NOMO-1 treated with dmso at 0.1 percent for 144 hours (cell line): ENCODE measurements around the gene LPA.
"Not testable (repeated sequence)": the region's sequence is repeated elsewhere in the genome, so short reads cannot be mapped to it uniquely, and the experiment has no call there.

Experiments
- DNase-seq: peaks from one replicate; lab custom pipeline; 2025; ENCODE audit not compliant: unreplicated experiment; lab: John Stamatoyannopoulos, UW

The LPA gene

GRCh38 chr6:160664198-160664597, at the start of gene LPA:
TSS of gene LPA (minus strand) at chr6:160664275. CDS start at chr6:160664214, 61 bp downstream.
- not testable (repeated sequence) for DNase-seq

GRCh38 chr6:160708993-160709392, 44.9 kb upstream of the LPA start:
- not testable (repeated sequence) for DNase-seq

- not testable (repeated sequence) for DNase-seq
These were observed 40.6 kb upstream of the LPA start for GRCh38 chr6:160704688-160705087.

- not testable (repeated sequence) for DNase-seq
These were observed 38.0 kb upstream of the LPA start, which contains the start of gene PLG for GRCh38 chr6:160701918-160702680. TSS of gene PLG (plus strand) at chr6:160702244. CDS start at chr6:160702305, 61 bp downstream.

- DNase-seq = no peak
These were observed 33.8 kb upstream of the LPA start for GRCh38 chr6:160697826-160698225.

GRCh38 chr6:160696884-160697283, 32.8 kb upstream of the LPA start:
- DNase-seq = not testable (repeated sequence)

GRCh38 chr6:160695622-160696021, 31.5 kb upstream of the LPA start:
- not testable (repeated sequence) for DNase-seq

GRCh38 chr6:160695025-160695424, 30.9 kb upstream of the LPA start:
- DNase-seq = not testable (repeated sequence)

- DNase-seq = no peak
These were observed 28.4 kb upstream of the LPA start for GRCh38 chr6:160692369-160692959.

GRCh38 chr6:160691617-160692016, 27.5 kb upstream of the LPA start:
- no peak for DNase-seq

- no peak for DNase-seq
These were observed 26.4 kb upstream of the LPA start for GRCh38 chr6:160690458-160690857.

GRCh38 chr6:160685762-160686450, 21.8 kb upstream of the LPA start:
- no peak for DNase-seq

GRCh38 chr6:160685101-160685761, 21.2 kb upstream of the LPA start:
- DNase-seq = not testable (repeated sequence)

- no peak for DNase-seq
These were observed 15.3 kb upstream of the LPA start for GRCh38 chr6:160679402-160679769.

GRCh38 chr6:160678744-160679401, 14.8 kb upstream of the LPA start:
- no peak for DNase-seq

GRCh38 chr6:160678230-160678629, 14.2 kb upstream of the LPA start:
- DNase-seq = peak; percentile 58

- not testable (repeated sequence) for DNase-seq
These were observed 12.3 kb upstream of the LPA start for GRCh38 chr6:160676418-160676817.

- no peak for DNase-seq
These were observed 4.5 kb upstream of the LPA start for GRCh38 chr6:160668589-160668988.

- DNase-seq = peak; percentile 4
These were observed 3.8 kb upstream of the LPA start for GRCh38 chr6:160667639-160668481.

- DNase-seq = no peak
These were observed 1.2 kb downstream of the LPA start for GRCh38 chr6:160662842-160663241.
